Stomach (tissue), 4 donors: ENCODE data around the gene NCMAP.

ENCODE experiments used
- POLR2A ChIP-seq, 4 donors: fragments of 450-650 bp; IDR thresholded peaks; one replicate each; pipeline ENCODE4 v1.6.1; 2016; ENCODE audit warnings: antibody characterized with exemption in 4 of 4, control low read depth in 2 of 4, mild to moderate bottlenecking in 1 of 4, moderate library complexity in 1 of 4
- POLR2AphosphoS5 ChIP-seq, 3 donors: sonication (generic); formaldehyde crosslinking; IDR thresholded peaks; one replicate each; pipeline ENCODE4 v1.6.1; 2016; ENCODE audit warnings: antibody characterized with exemption in 3 of 3
- TF ChIP-seq, protein P1 (sequence below), 7 experiments: fragments of 450-650 bp in 4 of 7; fragments of 200-600 bp in 3 of 7; sonication (generic) in 3 of 7; IDR thresholded peaks; one replicate each; pipeline ENCODE4 v1.5.1; 2016 to 2019; ENCODE audit warnings: antibody characterized with exemption in 7 of 7, control low read depth in 2 of 7, mild to moderate bottlenecking in 1 of 7

DNA sequence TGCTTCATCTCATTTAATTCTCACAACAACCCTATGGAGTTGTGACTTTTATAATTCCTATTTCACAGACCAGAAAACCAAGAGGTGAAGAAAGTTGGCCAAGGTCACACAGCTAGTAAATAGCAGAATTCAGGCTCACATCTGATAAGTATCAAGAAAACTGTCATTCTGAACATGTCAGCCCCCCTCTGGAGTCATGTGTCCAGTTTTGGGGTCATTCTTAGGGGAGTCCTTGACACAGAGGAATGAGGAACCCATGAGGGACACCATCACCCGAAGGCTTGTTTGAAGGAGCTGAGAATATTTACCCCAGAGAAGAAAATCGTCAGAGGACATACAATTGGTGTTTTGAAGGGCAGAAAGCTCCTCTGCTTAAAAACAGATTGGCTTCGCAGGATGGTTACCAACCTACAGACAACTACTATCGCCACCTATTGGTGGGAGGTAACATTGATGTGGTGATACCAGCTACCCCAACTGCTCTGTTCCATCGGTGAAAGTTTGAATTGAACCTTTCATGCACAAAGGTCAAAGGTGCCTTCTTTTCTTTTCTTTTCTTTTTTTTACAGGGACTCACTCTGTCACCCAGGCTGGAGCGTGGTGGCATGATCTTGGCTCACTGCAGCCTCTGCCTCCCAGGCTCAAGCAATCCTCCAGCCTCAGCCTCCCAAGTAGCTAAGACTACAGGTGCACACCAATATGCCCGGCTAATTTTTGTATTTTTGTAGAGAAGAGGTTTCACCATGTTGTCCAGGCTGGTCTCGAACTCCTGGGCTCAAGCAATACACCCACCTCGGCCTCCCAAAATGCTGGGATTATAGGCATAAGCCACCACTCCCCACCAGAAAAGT is 31.3 kb downstream of the NCMAP start:
- TF ChIP-seq, protein P1, sequence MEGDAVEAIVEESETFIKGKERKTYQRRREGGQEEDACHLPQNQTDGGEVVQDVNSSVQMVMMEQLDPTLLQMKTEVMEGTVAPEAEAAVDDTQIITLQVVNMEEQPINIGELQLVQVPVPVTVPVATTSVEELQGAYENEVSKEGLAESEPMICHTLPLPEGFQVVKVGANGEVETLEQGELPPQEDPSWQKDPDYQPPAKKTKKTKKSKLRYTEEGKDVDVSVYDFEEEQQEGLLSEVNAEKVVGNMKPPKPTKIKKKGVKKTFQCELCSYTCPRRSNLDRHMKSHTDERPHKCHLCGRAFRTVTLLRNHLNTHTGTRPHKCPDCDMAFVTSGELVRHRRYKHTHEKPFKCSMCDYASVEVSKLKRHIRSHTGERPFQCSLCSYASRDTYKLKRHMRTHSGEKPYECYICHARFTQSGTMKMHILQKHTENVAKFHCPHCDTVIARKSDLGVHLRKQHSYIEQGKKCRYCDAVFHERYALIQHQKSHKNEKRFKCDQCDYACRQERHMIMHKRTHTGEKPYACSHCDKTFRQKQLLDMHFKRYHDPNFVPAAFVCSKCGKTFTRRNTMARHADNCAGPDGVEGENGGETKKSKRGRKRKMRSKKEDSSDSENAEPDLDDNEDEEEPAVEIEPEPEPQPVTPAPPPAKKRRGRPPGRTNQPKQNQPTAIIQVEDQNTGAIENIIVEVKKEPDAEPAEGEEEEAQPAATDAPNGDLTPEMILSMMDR (IDR thresholded peaks at IDR 0.05) = peak in 6 of 7 experiments; percentile 3 to 83 (median 66)
- TF ChIP-seq POLR2AphosphoS5 (IDR thresholded peaks at IDR 0.05) (peak in 1 of 3 donors; percentile 57), POLR2A (IDR thresholded peaks at IDR 0.05) (no peak)
